Neural crest cell (in vitro differentiated cells): Measurements from ENCODE around the gene FTSJ3. TPM values are rescaled to one million over a fixed set of nuclear protein-coding genes. Genes with fewer than 3 reads are reported as not detected.
"Not testable (repeated sequence)": the region's sequence is repeated elsewhere in the genome, so short reads cannot be mapped to it uniquely, and the experiment has no call there.

Experiments used
- DNase-seq: peaks from one replicate; pipeline ENCODE4 v3.0.0; 2021; ENCODE audit warnings: low read depth, mixed read lengths, low spot score
- H3K27ac Mint-ChIP-seq: one replicate; pipeline ENCODE4 v1.8.0; 2021; ENCODE audit warnings: mild to moderate bottlenecking, mixed read lengths; ENCODE audit not compliant: unreplicated experiment
- H3K27me3 Mint-ChIP-seq: 2 replicates; pipeline ENCODE4 v1.8.0; 2021; ENCODE audit warnings: low read depth, mild to moderate bottlenecking, mixed read lengths
- H3K36me3 Mint-ChIP-seq: 2 replicates; pipeline ENCODE4 v1.8.0; 2021; ENCODE audit warnings: low read depth, mild to moderate bottlenecking, mixed read lengths
- H3K4me1 Mint-ChIP-seq: 2 replicates; pipeline ENCODE4 v1.8.0; 2021; ENCODE audit warnings: mixed read lengths
- H3K4me3 Mint-ChIP-seq: one replicate; pipeline ENCODE4 v1.8.0; 2021; ENCODE audit warnings: mild to moderate bottlenecking, mixed read lengths
- H3K9me3 Mint-ChIP-seq: 2 replicates; pipeline ENCODE4 v1.8.0; 2021; ENCODE audit warnings: mixed read lengths
- CTCF ChIP-seq: fragments of 200-600 bp; sonication (generic); conservative IDR thresholded peaks from 2 replicates; pipeline ENCODE4 v1.5.0; 2021; ENCODE audit warnings: antibody characterized with exemption, mild to moderate bottlenecking
- total RNA-seq: library from RNA; stranded (reverse); gene quantifications from 2 replicates; pipeline ENCODE4 v1.2.1, GENCODE V29; 2021

Gene FTSJ3
- total RNA-seq, 1 donor from 2014 or later = 57.4 TPM

DNA sequence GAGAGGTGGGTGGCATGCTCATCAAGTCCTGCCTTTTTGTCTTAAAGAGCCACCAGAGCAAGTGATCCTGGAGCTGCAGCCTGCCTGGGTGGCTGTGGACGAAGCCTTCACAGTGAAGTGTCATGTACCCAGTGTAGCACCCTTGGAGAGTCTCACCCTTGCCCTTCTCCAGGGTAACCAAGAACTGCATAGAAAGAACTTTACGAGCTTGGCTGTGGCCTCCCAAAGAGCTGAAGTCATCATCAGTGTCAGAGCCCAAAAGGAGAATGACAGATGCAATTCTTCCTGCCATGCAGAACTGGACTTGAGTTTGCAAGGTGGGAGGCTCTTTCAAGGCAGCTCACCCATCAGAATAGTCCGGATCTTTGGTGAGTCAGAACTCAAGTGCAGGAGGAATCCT is 31.8 kb upstream of the FTSJ3 start:
- Mint-ChIP-seq H3K4me3 (no peak overlapping the region), H3K27me3 (peaks cover 24% of the 10 kb centered on the region), H3K4me1 (no peaks in the 10 kb centered on the region), H3K36me3 (no peaks in the 10 kb centered on the region), H3K9me3 (no peaks in the 10 kb centered on the region), H3K27ac (no peak overlapping the region)
- no peak for DNase-seq
- TF ChIP-seq CTCF = no peak

DNA sequence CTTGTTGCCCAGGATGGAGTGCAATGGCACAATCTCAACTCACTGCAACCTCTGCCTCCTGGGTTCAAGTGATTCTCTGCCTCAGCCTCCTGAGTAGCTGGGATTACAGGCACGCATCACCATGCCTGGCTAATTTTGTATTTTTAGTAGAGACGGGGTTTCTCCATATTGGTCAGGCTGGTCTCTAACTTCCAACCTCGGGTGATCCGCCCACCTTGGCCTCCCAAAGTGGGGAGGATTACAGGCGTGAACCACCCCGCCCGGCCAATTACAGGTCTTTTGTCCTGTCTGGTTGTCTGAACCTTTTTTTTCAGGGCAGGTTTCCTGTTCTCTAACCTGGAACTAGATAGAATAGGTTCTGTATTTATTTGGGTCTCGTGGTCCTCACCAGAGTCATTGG is 29.0 kb upstream of the FTSJ3 start:
- DNase-seq, H3K36me3 Mint-ChIP-seq, H3K4me3 Mint-ChIP-seq, H3K4me1 Mint-ChIP-seq, H3K9me3 Mint-ChIP-seq, H3K27ac Mint-ChIP-seq: not testable (repeated sequence)
- H3K27me3 Mint-ChIP-seq = peaks cover 32% of the 10 kb centered on the region

DNA sequence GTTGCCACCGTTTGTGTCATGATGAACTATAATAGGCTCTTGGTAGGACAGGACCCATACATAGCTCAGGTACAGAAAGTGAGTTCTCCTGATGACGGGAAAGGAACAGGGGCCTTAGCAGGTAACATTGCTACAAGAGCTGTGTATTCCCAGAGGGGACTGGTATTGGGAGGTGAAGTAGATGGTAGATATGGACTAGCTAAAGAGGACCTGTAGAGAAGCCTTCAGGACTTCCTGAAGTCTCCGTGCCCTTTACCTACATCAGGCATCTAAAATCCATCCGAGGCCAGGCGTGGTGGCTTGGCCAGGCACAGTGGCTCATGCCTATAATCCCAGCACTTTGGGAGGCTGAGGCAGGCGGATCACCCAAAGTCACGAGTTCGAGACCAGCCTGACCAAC is 27.7 kb upstream of the FTSJ3 start:
- Mint-ChIP-seq H3K27ac (no peak overlapping the region), H3K4me3 (no peak overlapping the region), H3K36me3 (no peaks in the 10 kb centered on the region), H3K4me1 (peaks cover 4% of the 10 kb centered on the region), H3K27me3 (peaks cover 32% of the 10 kb centered on the region), H3K9me3 (no peaks in the 10 kb centered on the region)
- no peak for DNase-seq
- no peak for TF ChIP-seq CTCF

- Mint-ChIP-seq H3K4me1 (peaks cover 4% of the 10 kb centered on the region), H3K27ac (no peak overlapping the region), H3K36me3 (no peaks in the 10 kb centered on the region), H3K4me3 (no peak overlapping the region), H3K9me3 (no peaks in the 10 kb centered on the region), H3K27me3 (peaks cover 29% of the 10 kb centered on the region)
- DNase-seq = no peak
- no peak for TF ChIP-seq CTCF
Measured at GRCh38 chr17:63854709-63855108, 27.2 kb upstream of the FTSJ3 start.

DNA sequence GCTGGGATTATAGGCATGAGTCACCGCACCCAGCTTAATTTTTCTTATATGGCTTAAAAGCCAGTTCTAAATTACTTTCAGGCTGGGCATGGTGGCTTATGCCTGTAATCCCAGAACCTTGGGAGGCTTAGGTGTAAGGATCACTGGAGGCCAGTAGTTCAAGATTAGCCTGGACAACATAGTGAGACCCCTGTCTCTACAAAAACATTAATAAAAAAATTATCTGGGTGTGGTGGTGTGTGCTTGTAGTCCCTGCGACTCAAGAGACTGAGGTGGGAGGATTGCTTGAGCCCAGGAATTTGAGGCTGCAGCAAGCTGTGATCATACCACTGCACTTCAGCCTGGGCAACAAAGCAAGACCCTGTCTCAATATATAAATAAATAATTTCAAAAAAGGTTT is 25.8 kb upstream of the FTSJ3 start:
- TF ChIP-seq CTCF = no peak
- Mint-ChIP-seq H3K27ac (no peak overlapping the region), H3K27me3 (peaks cover 28% of the 10 kb centered on the region), H3K36me3 (no peaks in the 10 kb centered on the region), H3K4me3 (no peak overlapping the region), H3K4me1 (peaks cover 8% of the 10 kb centered on the region), H3K9me3 (peaks cover 3% of the 10 kb centered on the region)
- no peak for DNase-seq

DNA sequence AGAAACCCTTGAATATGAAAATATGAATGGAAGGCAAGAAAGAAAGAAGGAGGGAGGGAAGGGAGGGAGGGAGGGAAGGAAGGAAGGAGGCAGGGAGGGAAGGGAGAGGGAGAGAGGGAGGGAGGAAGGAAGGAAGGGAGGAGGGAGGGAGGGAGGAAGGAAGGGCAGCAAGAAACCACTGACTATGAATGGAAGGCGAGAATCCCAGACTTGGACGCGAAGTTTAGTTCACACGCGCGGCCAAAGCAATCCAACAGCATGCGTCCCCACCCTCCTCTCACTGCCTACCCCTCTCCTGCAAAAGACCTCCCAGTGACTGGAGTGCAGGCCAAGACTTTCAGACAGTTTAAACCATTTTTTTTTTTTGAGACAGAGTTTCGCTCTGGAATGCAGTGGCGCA is 22.9 kb upstream of the FTSJ3 start:
- Mint-ChIP-seq H3K27me3 (peaks cover 22% of the 10 kb centered on the region), H3K27ac (no peak overlapping the region), H3K36me3 (peaks cover 5% of the 10 kb centered on the region), H3K9me3 (peaks cover 7% of the 10 kb centered on the region), H3K4me1 (peaks cover 13% of the 10 kb centered on the region), H3K4me3 (no peak overlapping the region)
- no peak for TF ChIP-seq CTCF
- DNase-seq = no peak
